Keratinocyte (primary cell): Measurements from ENCODE around the gene AEBP1. TPM values are rescaled to one million over a fixed set of nuclear protein-coding genes. Genes with fewer than 3 reads are reported as not detected.

ENCODE experiments used
- DNase-seq: peaks from one replicate; pipeline ENCODE4 v3.0.0-alpha.2; 2011; ENCODE audit warnings: low read depth, missing footprints, low spot score
- FAIRE-seq: peaks from 2 replicates; lab custom pipeline; 2011; peaks lifted over from hg19 to GRCh38; lab: Jason Lieb, UNC
- H2AFZ ChIP-seq: 2 replicates; pipeline ENCODE4 v1.6.0; 2012; ENCODE audit warnings: low read length, control low read depth, inconsistent platforms; ENCODE audit not compliant: control insufficient read depth
- H3K27ac ChIP-seq: 2 replicates; pipeline ENCODE4 v1.5.1; 2011; ENCODE audit warnings: low read length; ENCODE audit not compliant: control insufficient read depth, insufficient read depth
- H3K27me3 ChIP-seq: 3 replicates; pipeline ENCODE4 v1.6.0; 2011; ENCODE audit warnings: low read length; ENCODE audit not compliant: control insufficient read depth, insufficient read depth; ENCODE audit errors: extremely low read depth
- H3K36me3 ChIP-seq, 2 experiments: 2 replicates in 1 of 2; 3 replicates in 1 of 2; pipeline ENCODE4 v1.5.1; 2011; ENCODE audit warnings: low read length in 2 of 2, mild to moderate bottlenecking in 1 of 2; ENCODE audit not compliant: control insufficient read depth in 2 of 2, insufficient read depth in 2 of 2; ENCODE audit errors: extremely low read depth in 1 of 2
- H3K4me1 ChIP-seq: 3 replicates; pipeline ENCODE4 v1.5.1; 2011; ENCODE audit warnings: low read length; ENCODE audit not compliant: control insufficient read depth, insufficient read depth; ENCODE audit errors: extremely low read depth
- H3K4me2 ChIP-seq: 3 replicates; pipeline ENCODE4 v1.6.0; 2011; ENCODE audit warnings: low read depth, low read length; ENCODE audit not compliant: control insufficient read depth, insufficient read depth; ENCODE audit errors: extremely low read depth
- H3K4me3 ChIP-seq, 3 experiments: fragments of 200-600 bp in 1 of 3; sonication (generic) in 1 of 3; 2 replicates in 2 of 3; 3 replicates in 1 of 3; pipeline ENCODE4 v1.5.1; 2011 to 2016; ENCODE audit warnings: low read length in 3 of 3, mild to moderate bottlenecking in 3 of 3, control low read depth in 2 of 3, inconsistent platforms in 1 of 3, low read depth in 1 of 3, mixed read lengths in 1 of 3, mixed run types in 1 of 3, moderate library complexity in 1 of 3; ENCODE audit not compliant: control insufficient read depth in 2 of 3, insufficient read depth in 2 of 3; ENCODE audit errors: extremely low read depth in 1 of 3
- H3K79me2 ChIP-seq: 2 replicates; pipeline ENCODE4 v1.6.0; 2012; ENCODE audit warnings: low read length; ENCODE audit not compliant: control insufficient read depth, insufficient read depth
- H3K9ac ChIP-seq: 3 replicates; pipeline ENCODE4 v1.6.0; 2011; ENCODE audit warnings: low read length; ENCODE audit not compliant: control insufficient read depth, insufficient read depth; ENCODE audit errors: extremely low read depth
- H3K9me1 ChIP-seq: 3 replicates; pipeline ENCODE4 v1.6.0; 2011; ENCODE audit warnings: low read length; ENCODE audit not compliant: control insufficient read depth, insufficient read depth; ENCODE audit errors: extremely low read depth
- H3K9me3 ChIP-seq: 2 replicates; pipeline ENCODE4 v1.5.1; 2012; ENCODE audit warnings: low read depth, low read length; ENCODE audit not compliant: control insufficient read depth
- H4K20me1 ChIP-seq: 3 replicates; pipeline ENCODE4 v1.6.0; 2011; ENCODE audit warnings: low read length; ENCODE audit not compliant: control insufficient read depth, insufficient read depth; ENCODE audit errors: extremely low read depth
- CTCF ChIP-seq, 3 experiments: IDR thresholded peaks in 1 of 3; conservative IDR thresholded peaks in 1 of 3; optimal IDR thresholded peaks in 1 of 3; 2 replicates in 2 of 3; 3 replicates in 1 of 3; pipeline versions ENCODE3 to v1.5.1; 2011; ENCODE audit warnings: low read length in 3 of 3, mild to moderate bottlenecking in 3 of 3, moderate library complexity in 2 of 3, control low read depth in 1 of 3, inconsistent platforms in 1 of 3; ENCODE audit not compliant: insufficient read depth in 2 of 3; ENCODE audit errors: extremely low read depth in 1 of 3
- EZH2 ChIP-seq: IDR thresholded peaks from one replicate; pipeline ENCODE4 v1.6.1; 2012; ENCODE audit warnings: inconsistent platforms, mild to moderate bottlenecking, low read length, moderate library complexity
- dilution Hi-C: fragments of 300-500 bp; cut with MboI; formaldehyde crosslinking; loops from one replicate; pipeline ENCODE4 v1.7.0; 2020; ENCODE audit warnings: low sequenced_read_pairs; ENCODE audit not compliant: extremely low pct_ligation_motif_present
- polyA plus RNA-seq, 5 experiments: library from polyadenylated mRNA; depleted of rRNA in 3 of 5; stranded (reverse) in 3 of 5; stranded (forward) in 1 of 5; unstranded in 1 of 5; fragments of >200 nt; gene quantifications; 1 replicate in 1 of 5; 2 replicates in 3 of 5; 3 replicates in 1 of 5; pipeline versions ENCODE4 v1.2.1 to v1.2.3, GENCODE V29; 2011 to 2012; ENCODE audit warnings: missing spikeins in 2 of 5, low read depth in 1 of 5, low replicate concordance in 1 of 5

AEBP1 gene
- polyA plus RNA-seq, 1 donor (not counting 4 experiments of a cell fraction or from before 2014, with no cell fraction given) = 0.03 TPM

GRCh38 chr7:44150466-44150832, 46.3 kb downstream of the AEBP1 start:
- Histone ChIP-seq H3K27me3 (peaks cover 22% of the 10 kb centered on the region), H3K79me2 (no peaks in the 10 kb centered on the region), H3K4me1 (peaks cover 3% of the 10 kb centered on the region), H3K36me3 (no peaks in the 10 kb centered on the region), H3K9me1 (no peaks in the 10 kb centered on the region), H3K9me3 (no peaks in the 10 kb centered on the region), H3K9ac (no peak overlapping the region), H4K20me1 (no peaks in the 10 kb centered on the region), H3K4me3 (no peak overlapping the region), H3K27ac (no peak overlapping the region), H3K4me2 (no peak overlapping the region), H2AFZ (no peak overlapping the region)
- dilution Hi-C loops = no loop called here
- DNase-seq (no peak), FAIRE-seq (no peak)
- no peak for TF ChIP-seq EZH2
- no peak for TF ChIP-seq CTCF (optimal IDR thresholded peaks at IDR 0.05 in 1 of 3, IDR thresholded peaks at IDR 0.05 in 1 of 3, conservative IDR thresholded peaks at IDR 0.05 in 1 of 3; ENCODE audit: extremely low read depth in 1 of 3, insufficient read depth in 2 of 3, low read length in 3 of 3)

- H3K27me3 ChIP-seq = peaks cover 17% of the 10 kb centered on the region
- H3K79me2 ChIP-seq = no peaks in the 10 kb centered on the region
- no peaks in the 10 kb centered on the region for H3K9me3 ChIP-seq
- no peak overlapping the region for H3K27ac ChIP-seq
- no peak overlapping the region for H3K4me2 ChIP-seq
- dilution Hi-C loops = no loop called here
- no peak overlapping the region for H2AFZ ChIP-seq
- no peak for FAIRE-seq
- H3K4me1 ChIP-seq = no peaks in the 10 kb centered on the region
- TF ChIP-seq CTCF (optimal IDR thresholded peaks at IDR 0.05 in 1 of 3, IDR thresholded peaks at IDR 0.05 in 1 of 3, conservative IDR thresholded peaks at IDR 0.05 in 1 of 3; ENCODE audit: extremely low read depth in 1 of 3, insufficient read depth in 2 of 3, low read length in 3 of 3) (no peak), EZH2 (no peak)
- DNase-seq = no peak
- H3K4me3 ChIP-seq = no peak overlapping the region
- H3K9ac ChIP-seq = no peak overlapping the region
- H3K9me1 ChIP-seq = no peaks in the 10 kb centered on the region
- H3K36me3 ChIP-seq = no peaks in the 10 kb centered on the region
- H4K20me1 ChIP-seq = no peaks in the 10 kb centered on the region
Observed at GRCh38 chr7:44150966-44151941, 47.1 kb downstream of the AEBP1 start.
